H1 (cell line): Measurements from ENCODE around the gene CNTROB. TPM values are rescaled to one million over a fixed set of nuclear protein-coding genes. Genes with fewer than 3 reads are reported as not detected.

Experiments
- CTCF ChIA-PET: fragments of 300-600 bp; sonication (Branson Sonifier 250); formaldehyde crosslinking; loops from one replicate; lab custom pipeline; 2021; ENCODE audit not compliant: partially characterized antibody; lab: Charles Lee
- POLR2A ChIA-PET: fragments of 300-600 bp; sonication (Branson Sonifier 250); formaldehyde crosslinking; loops from one replicate; lab custom pipeline; 2021; ENCODE audit warnings: inconsistent platforms; ENCODE audit not compliant: partially characterized antibody; lab: Charles Lee
- DNase-seq, 2 experiments: peaks; one replicate each; pipeline versions ENCODE4 v3.0.0 to v3.0.0-alpha.2; 2010 to 2022; ENCODE audit warnings: low spot score in 2 of 2, low read depth in 1 of 2, mixed read lengths in 1 of 2
- FAIRE-seq: peaks from 2 replicates; lab custom pipeline; 2011; peaks lifted over from hg19 to GRCh38; lab: Jason Lieb, UNC
- H2AFZ ChIP-seq: 2 replicates; pipeline ENCODE4 v1.8.1; 2012; ENCODE audit warnings: low read length, inconsistent platforms
- H2AK5ac ChIP-seq: 2 replicates; pipeline ENCODE4 v1.6.1; 2013; ENCODE audit warnings: low read depth, low read length
- H2BK120ac ChIP-seq: replicated peaks from 2 replicates; pipeline ENCODE3; 2013; ENCODE audit warnings: low read depth, low read length, inconsistent platforms
- H2BK12ac ChIP-seq: 2 replicates; pipeline ENCODE4 v1.6.1; 2013; ENCODE audit warnings: low read depth, low read length
- H2BK15ac ChIP-seq: 2 replicates; pipeline ENCODE4 v1.6.1; 2013; ENCODE audit warnings: low read length
- H2BK20ac ChIP-seq: 2 replicates; pipeline ENCODE4 v1.6.1; 2013; ENCODE audit warnings: low read length
- H2BK5ac ChIP-seq: 2 replicates; pipeline ENCODE4 v1.6.1; 2013; ENCODE audit warnings: low read depth, low read length
- H3K14ac ChIP-seq: 2 replicates; pipeline ENCODE4 v1.6.1; 2013; ENCODE audit warnings: inconsistent platforms; ENCODE audit not compliant: insufficient read length
- H3K18ac ChIP-seq: 2 replicates; pipeline ENCODE4 v1.6.1; 2013; ENCODE audit warnings: low read length; ENCODE audit errors: extremely low read depth
- H3K23ac ChIP-seq: 2 replicates; pipeline ENCODE4 v1.6.1; 2013; ENCODE audit warnings: inconsistent platforms; ENCODE audit not compliant: insufficient read length
- H3K23me2 ChIP-seq: 2 replicates; pipeline ENCODE4 v1.6.1; 2013; ENCODE audit warnings: low read depth, low read length
- H3K27ac ChIP-seq: 2 replicates; pipeline ENCODE4 v1.6.1; 2011; ENCODE audit warnings: low read depth, low read length, inconsistent platforms
- H3K27me3 ChIP-seq, 4 experiments: replicated peaks in 1 of 4; 1 replicate in 1 of 4; 2 replicates in 3 of 4; pipeline versions ENCODE4 v1.6.1 to v1.8.1; 2011 to 2013; ENCODE audit warnings: low read length in 3 of 4, mild to moderate bottlenecking in 3 of 4, inconsistent platforms in 2 of 4, mixed read lengths in 2 of 4, moderate library complexity in 1 of 4; ENCODE audit not compliant: control insufficient read depth in 3 of 4, insufficient read depth in 3 of 4; ENCODE audit errors: extremely low read depth in 1 of 4
- H3K36me3 ChIP-seq, 4 experiments: 2 replicates each; pipeline versions ENCODE4 v1.6.1 to v1.8.1; 2011 to 2013; ENCODE audit warnings: mild to moderate bottlenecking in 4 of 4, low read length in 3 of 4, moderate library complexity in 2 of 4, control low read depth in 1 of 4, inconsistent platforms in 1 of 4; ENCODE audit not compliant: insufficient read depth in 4 of 4, control insufficient read depth in 2 of 4
- H3K4ac ChIP-seq: replicated peaks from 2 replicates; pipeline ENCODE3; 2013; ENCODE audit warnings: low read length, low read depth, mixed read lengths, inconsistent platforms; ENCODE audit not compliant: insufficient read length
- H3K4me1 ChIP-seq, 4 experiments: replicated peaks in 1 of 4; 1 replicate in 1 of 4; 2 replicates in 3 of 4; pipeline versions ENCODE4 v1.6.1 to v1.8.1; 2011 to 2013; ENCODE audit warnings: low read length in 3 of 4, inconsistent platforms in 2 of 4, mixed read lengths in 1 of 4; ENCODE audit not compliant: insufficient read depth in 4 of 4, control insufficient read depth in 3 of 4
- H3K4me2 ChIP-seq, 2 experiments: 2 replicates each; pipeline versions ENCODE4 v1.6.1 to v1.8.1; 2011 to 2013; ENCODE audit warnings: low read depth in 2 of 2, low read length in 2 of 2, control low read depth in 1 of 2, inconsistent platforms in 1 of 2, mild to moderate bottlenecking in 1 of 2; ENCODE audit not compliant: insufficient read depth in 1 of 2
- H3K4me3 ChIP-seq, 4 experiments: fragments of 200-600, 300-600 bp in 1 of 4; sonication (generic), shearing (Covaris generic), sonication (Bioruptor Twin) in 1 of 4; 2 replicates each; pipeline versions ENCODE4 v1.5.1 to v1.8.1; 2011 to 2016; ENCODE audit warnings: low read length in 4 of 4, low read depth in 3 of 4, control low read depth in 2 of 4, inconsistent platforms in 2 of 4, mild to moderate bottlenecking in 2 of 4, mixed read lengths in 1 of 4, moderate library complexity in 1 of 4; ENCODE audit not compliant: insufficient read depth in 2 of 4; ENCODE audit errors: extremely low read depth in 1 of 4
- H3K56ac ChIP-seq: replicated peaks from 2 replicates; pipeline ENCODE3; 2013; ENCODE audit warnings: low read depth, mild to moderate bottlenecking, mixed read lengths, low read length, inconsistent platforms; ENCODE audit not compliant: insufficient read length
- H3K79me1 ChIP-seq: 2 replicates; pipeline ENCODE4 v1.6.1; 2013; ENCODE audit warnings: low read depth, low read length, control low read depth
- H3K79me2 ChIP-seq, 2 experiments: 2 replicates each; pipeline versions ENCODE4 v1.6.1 to v1.8.1; 2012 to 2013; ENCODE audit warnings: low read length in 2 of 2, mild to moderate bottlenecking in 2 of 2, inconsistent platforms in 1 of 2; ENCODE audit not compliant: insufficient read depth in 2 of 2, control insufficient read depth in 1 of 2
- H3K9ac ChIP-seq, 4 experiments: replicated peaks in 1 of 4; 1 replicate in 1 of 4; 2 replicates in 3 of 4; pipeline versions ENCODE4 v1.6.1 to v1.8.1; 2011 to 2013; ENCODE audit warnings: low read depth in 3 of 4, low read length in 3 of 4, control low read depth in 2 of 4, mild to moderate bottlenecking in 2 of 4, moderate library complexity in 2 of 4, inconsistent platforms in 1 of 4; ENCODE audit errors: extremely low read depth in 1 of 4
- H3K9me3 ChIP-seq, 2 experiments: 2 replicates each; pipeline versions ENCODE4 v1.6.1 to v1.8.1; 2012 to 2013; ENCODE audit warnings: mild to moderate bottlenecking in 2 of 2, moderate library complexity in 2 of 2, control low read depth in 1 of 2, inconsistent platforms in 1 of 2, low read depth in 1 of 2, low read length in 1 of 2, mixed read lengths in 1 of 2; ENCODE audit not compliant: insufficient read depth in 2 of 2
- H4K20me1 ChIP-seq, 2 experiments: replicated peaks in 1 of 2; 2 replicates each; pipeline versions ENCODE3 to v1.8.1; 2011 to 2013; ENCODE audit warnings: inconsistent platforms in 2 of 2, low read length in 2 of 2, mild to moderate bottlenecking in 1 of 2; ENCODE audit not compliant: insufficient read depth in 2 of 2, control insufficient read depth in 1 of 2
- H4K5ac ChIP-seq: 2 replicates; pipeline ENCODE4 v1.6.1; 2013; ENCODE audit warnings: low read length, low read depth, mixed read lengths, inconsistent platforms; ENCODE audit not compliant: insufficient read length
- H4K8ac ChIP-seq: 2 replicates; pipeline ENCODE4 v1.8.0; 2013; ENCODE audit warnings: mild to moderate bottlenecking, moderate library complexity, low read length, inconsistent platforms; ENCODE audit not compliant: insufficient read depth; ENCODE audit errors: extremely low read depth
- H4K91ac ChIP-seq: replicated peaks from 2 replicates; pipeline ENCODE3; 2013; ENCODE audit warnings: low read length, mixed read lengths, inconsistent platforms; ENCODE audit not compliant: insufficient read length
- KDM5A ChIP-seq: fragments of 200-600 bp; IDR thresholded peaks from 2 replicates; pipeline ENCODE4 v1.7.1; 2012; ENCODE audit warnings: mild to moderate bottlenecking, low read length, inconsistent platforms, mixed read lengths
- RBBP5 ChIP-seq: IDR thresholded peaks from 2 replicates; pipeline ENCODE4 v1.7.1; 2012; ENCODE audit warnings: low read depth, mild to moderate bottlenecking, inconsistent platforms, low read length, moderate library complexity, borderline replicate concordance
- SP4 ChIP-seq: IDR thresholded peaks from 2 replicates; pipeline ENCODE4 v1.6.1; 2012; ENCODE audit warnings: low read length, inconsistent platforms
- WGBS, 2 experiments: shearing (Covaris generic) in 1 of 2; methylation state at CpG; one replicate each; pipeline versions ENCODE4 v1.1.6 to v1.1.7; 2013 to 2015; ENCODE audit warnings: low lambda C conversion rate in 2 of 2, mixed read lengths in 2 of 2, inconsistent platforms in 1 of 2, low coverage in 1 of 2, missing lambda C conversion rate in 1 of 2; ENCODE audit not compliant: insufficient replicate concordance in 2 of 2, insufficient coverage in 1 of 2, insufficient read length in 1 of 2; ENCODE audit errors: extremely low coverage in 1 of 2, missing lambda C conversion rate in 1 of 2; 5-methylcytosine and 5-hydroxymethylcytosine counted together
- polyA plus RNA-seq, 7 experiments: library from polyadenylated mRNA; depleted of rRNA in 3 of 7; stranded (reverse) in 5 of 7; unstranded in 2 of 7; fragments of >200 nt in 5 of 7; fragments of 200-250 nt in 2 of 7; gene quantifications; 1 replicate in 5 of 7; 2 replicates in 1 of 7; 4 replicates in 1 of 7; pipeline versions ENCODE4 v1.2.1 to v1.2.3, GENCODE V29; 2011 to 2013; ENCODE audit warnings: missing spikeins in 2 of 7, mixed read lengths in 2 of 7
- total RNA-seq: library from RNA; stranded (reverse); fragmentation: NEBNext Ultra II Directional; extraction: Animal tissue kit (Norgen Biotek cat#: 25700); gene quantifications from 2 replicates; pipeline ENCODE4 v1.2.1, GENCODE V29; 2021
- TF ChIP-seq, protein P1 (sequence below): IDR thresholded peaks from 2 replicates; pipeline ENCODE4 v1.6.1; 2012; ENCODE audit warnings: low read length, inconsistent platforms

Gene CNTROB
- total and polyA plus RNA-seq, 2 of the 8 experiments (the other 6 are each of a cell fraction or from before 2014, with no cell fraction given), result 20.5 to 31.9 TPM

- Histone ChIP-seq H3K79me2 (no peaks in the 10 kb centered on the region), H2BK5ac (no peak overlapping the region), H3K18ac (no peak overlapping the region), H2BK120ac (no peak overlapping the region), H4K20me1 (no peaks in the 10 kb centered on the region), H2BK15ac (no peak overlapping the region), H3K14ac (no peak overlapping the region), H4K5ac (no peak overlapping the region), H2AFZ (no peak overlapping the region), H3K9me3 (peaks cover 8% of the 10 kb centered on the region in 2 experiments; a peak in 3 of 4 replicates), H3K4me3 (no peak overlapping the region), H2BK12ac (no peak overlapping the region), H4K91ac (no peak overlapping the region), H3K23me2 (no peaks in the 10 kb centered on the region), H2BK20ac (no peak overlapping the region), H3K56ac (no peak overlapping the region), H4K8ac (no peak overlapping the region), H3K4ac (no peak overlapping the region), H3K27me3 (no peaks in the 10 kb centered on the region), H3K4me1 (no peaks in the 10 kb centered on the region), H3K4me2 (no peak overlapping the region), H2AK5ac (no peak overlapping the region), H3K9ac (no peak overlapping the region), H3K27ac (no peak overlapping the region), H3K79me1 (no peaks in the 10 kb centered on the region), H3K23ac (no peak overlapping the region), H3K36me3 (no peaks in the 10 kb centered on the region)
- ChIA-PET CTCF (interaction anchor here (0.7 to 7.1 kb wide), 10 partner anchors 8 to 112 kb away, joined by 3 to 104 read pairs (median 6); no protein-coding TSS in a partner anchor), POLR2A (no interaction called here)
- no peak for DNase-seq
- WGBS, 2 experiments, result 86% methylated on average over 4 of the region's 4 CpGs; no CpG with 5 or more reads in 1 of the 2 experiments
- FAIRE-seq, result no peak
- TF ChIP-seq RBBP5, result no peak
- TF ChIP-seq, protein P1, sequence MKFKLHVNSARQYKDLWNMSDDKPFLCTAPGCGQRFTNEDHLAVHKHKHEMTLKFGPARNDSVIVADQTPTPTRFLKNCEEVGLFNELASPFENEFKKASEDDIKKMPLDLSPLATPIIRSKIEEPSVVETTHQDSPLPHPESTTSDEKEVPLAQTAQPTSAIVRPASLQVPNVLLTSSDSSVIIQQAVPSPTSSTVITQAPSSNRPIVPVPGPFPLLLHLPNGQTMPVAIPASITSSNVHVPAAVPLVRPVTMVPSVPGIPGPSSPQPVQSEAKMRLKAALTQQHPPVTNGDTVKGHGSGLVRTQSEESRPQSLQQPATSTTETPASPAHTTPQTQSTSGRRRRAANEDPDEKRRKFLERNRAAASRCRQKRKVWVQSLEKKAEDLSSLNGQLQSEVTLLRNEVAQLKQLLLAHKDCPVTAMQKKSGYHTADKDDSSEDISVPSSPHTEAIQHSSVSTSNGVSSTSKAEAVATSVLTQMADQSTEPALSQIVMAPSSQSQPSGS, result no peak
- no peak for TF ChIP-seq KDM5A
- no peak for TF ChIP-seq SP4
These were observed 39.6 kb downstream of the CNTROB start for GRCh38 chr17:7971651-7972050.
